Panc1 (cell line): Measurements from ENCODE around the gene CDC5L. TPM values are rescaled to one million over a fixed set of nuclear protein-coding genes. Genes with fewer than 3 reads are reported as not detected.

Source experiments
- ATAC-seq: fragments of 200-7000 bp; cut with Tn5 transposase; 2 replicates; pipeline ENCODE4 v1.9.1; 2020; ENCODE audit warnings: mild to moderate bottlenecking, moderate library complexity
- BruUV-seq: library from RNA; stranded (reverse); fragments of 400-500 nt; replicated peaks from 2 replicates; lab custom pipeline; 2021; lab: Mats Ljungman, UMichigan
- CTCF ChIA-PET: fragments of 300-600 bp; sonication (Branson Sonifier 250); formaldehyde crosslinking; loops from one replicate; lab custom pipeline; 2022; ENCODE audit warnings: antibody characterized with exemption; lab: Charles Lee
- POLR2A ChIA-PET: fragments of 300-600 bp; sonication (Branson Sonifier 250); formaldehyde crosslinking; loops from one replicate; lab custom pipeline; 2022; ENCODE audit warnings: antibody characterized with exemption; lab: Charles Lee
- DNase-seq: peaks from one replicate; pipeline ENCODE4 v3.0.0-alpha.2; 2010; ENCODE audit warnings: low read depth, low spot score
- H3K27ac ChIP-seq: 2 replicates; pipeline ENCODE4 v1.5.1; 2011; ENCODE audit warnings: mild to moderate bottlenecking, low read length, inconsistent platforms
- H3K27me3 ChIP-seq: fragments of 200-500 bp; sonication (Bioruptor generic); 2 replicates; pipeline ENCODE4 v1.6.0; 2014; ENCODE audit warnings: low read length, inconsistent platforms; ENCODE audit not compliant: control insufficient read depth, insufficient read depth
- H3K36me3 ChIP-seq: fragments of 200-500 bp; sonication (Bioruptor generic); 2 replicates; pipeline ENCODE4 v1.5.1; 2014; ENCODE audit warnings: inconsistent platforms, mild to moderate bottlenecking, low read length, moderate library complexity; ENCODE audit not compliant: control insufficient read depth, insufficient read depth
- H3K4me1 ChIP-seq: 2 replicates; pipeline ENCODE4 v1.5.1; 2011; ENCODE audit warnings: inconsistent platforms, mild to moderate bottlenecking, low read length, moderate library complexity; ENCODE audit not compliant: control insufficient read depth, insufficient read depth
- H3K4me3 ChIP-seq, 2 experiments: 2 replicates each; pipeline ENCODE4 v1.5.1; 2011 to 2012; ENCODE audit warnings: low read depth in 2 of 2, low read length in 2 of 2, mild to moderate bottlenecking in 2 of 2, inconsistent platforms in 1 of 2, moderate library complexity in 1 of 2
- H3K9me3 ChIP-seq: fragments of 200-500 bp; sonication (Bioruptor generic); 2 replicates; pipeline ENCODE4 v1.5.1; 2014; ENCODE audit warnings: low read depth, mild to moderate bottlenecking, inconsistent platforms, low read length, moderate library complexity; ENCODE audit not compliant: control insufficient read depth, insufficient read depth
- CTCF ChIP-seq: fragments of 450-650 bp; IDR thresholded peaks from 2 replicates; pipeline ENCODE4 v1.5.1; 2017; ENCODE audit warnings: mild to moderate bottlenecking
- POLR2AphosphoS5 ChIP-seq: IDR thresholded peaks from 2 replicates; pipeline ENCODE4 v1.6.1; 2012; ENCODE audit warnings: mild to moderate bottlenecking, low read depth, low read length, moderate library complexity
- REST ChIP-seq, 2 experiments: IDR thresholded peaks; 2 replicates each; pipeline ENCODE4 v1.6.1; 2011 to 2012; ENCODE audit warnings: low read depth in 2 of 2, control low read depth in 1 of 2, low read length in 1 of 2, mild to moderate bottlenecking in 1 of 2, moderate library complexity in 1 of 2; ENCODE audit not compliant: insufficient read depth in 1 of 2
- SIN3A ChIP-seq: IDR thresholded peaks from 2 replicates; pipeline ENCODE4 v1.6.1; 2012; ENCODE audit warnings: low read depth, mild to moderate bottlenecking, low read length, moderate library complexity, borderline replicate concordance; ENCODE audit not compliant: insufficient read depth
- TCF7L2 ChIP-seq: IDR thresholded peaks from 2 replicates; pipeline ENCODE4 v1.6.1; 2011; ENCODE audit warnings: mild to moderate bottlenecking, low read depth, low read length, inconsistent platforms
- in situ Hi-C: cut with HindIII; loops from 2 replicates; pipeline ENCODE4 v1.10.0; 2016; ENCODE audit warnings: low sequenced_read_pairs, low pct_unique_long_range_greater_than_20kb
- intact Hi-C: fragments of 100-400 bp; cut with micrococcal nuclease; formaldehyde crosslinking; loops from one replicate; pipeline ENCODE4 v1.10.0; 2022; ENCODE audit not compliant: unreplicated experiment
- total RNA-seq: library from RNA; stranded (reverse); gene quantifications from one replicate; pipeline ENCODE4 v1.2.1, GENCODE V29; 2021; ENCODE audit not compliant: unreplicated experiment

Gene CDC5L
- total RNA-seq, 1 experiment from 2014 or later: 23.3 TPM

- no peaks in the 10 kb centered on the region for H3K9me3 ChIP-seq
- no peak overlapping the region for H3K27ac ChIP-seq
- POLR2A ChIA-PET: no interaction called here
- TF ChIP-seq CTCF: no peak
- no peak for TF ChIP-seq REST (IDR thresholded peaks at IDR 0.05; ENCODE audit: insufficient read depth in 1 of 2, low read depth in 2 of 2, low read length in 1 of 2)
- no peak for TF ChIP-seq TCF7L2
- no peak for TF ChIP-seq SIN3A
- no peak for TF ChIP-seq POLR2AphosphoS5
- no peaks in the 10 kb centered on the region for H3K27me3 ChIP-seq
- H3K4me3 ChIP-seq: no peak overlapping the region
- intact Hi-C loops: loop anchor here (5.0 to 10.0 kb wide), 2 partner anchors 164 to 1446 kb away; no protein-coding TSS in a partner anchor
- no TSS peak for BruUV-seq
- in situ Hi-C loops: no loop called here
- CTCF ChIA-PET: no interaction called here
- no peaks in the 10 kb centered on the region for H3K36me3 ChIP-seq
- no peak for DNase-seq
- H3K4me1 ChIP-seq: no peaks in the 10 kb centered on the region
- ATAC-seq: no peak
Observed at GRCh38 chr6:44478591-44479254, 91.2 kb downstream of the CDC5L start.

GRCh38 chr6:44480097-44480541 lies 92.6 kb downstream of the CDC5L start:
- TF ChIP-seq CTCF (no peak), SIN3A (no peak), REST (IDR thresholded peaks at IDR 0.05; ENCODE audit: insufficient read depth in 1 of 2, low read depth in 2 of 2, low read length in 1 of 2) (no peak), POLR2AphosphoS5 (no peak), TCF7L2 (no peak)
- no peak overlapping the region for H3K4me3 ChIP-seq
- H3K27ac ChIP-seq: no peak overlapping the region
- in situ Hi-C loops (no loop called here), intact Hi-C loops (no loop called here)
- ATAC-seq (no peak), DNase-seq (no peak)
- no peaks in the 10 kb centered on the region for H3K27me3 ChIP-seq
- ChIA-PET POLR2A (no interaction called here), CTCF (no interaction called here)
- H3K4me1 ChIP-seq: no peaks in the 10 kb centered on the region
- H3K9me3 ChIP-seq: no peaks in the 10 kb centered on the region
- BruUV-seq: no TSS peak
- no peaks in the 10 kb centered on the region for H3K36me3 ChIP-seq
